Stimulated activated CD8-positive, alpha-beta memory T cell treated with anti-CD3 and anti-CD28 coated beads, Interleukin-7, amount 100 ng/mL, for 4 hours (primary cell): ENCODE data around the gene TYK2.
A peak's percentile ranks its signal among the peaks of the same experiment; 100 is the strongest.
"Not testable (repeated sequence)": the region's sequence is repeated elsewhere in the genome, so short reads cannot be mapped to it uniquely, and the experiment has no call there.

Source experiments
- DNase-seq, 2 donors: peaks; one replicate each; pipeline ENCODE4 v3.0.0-alpha.2; 2020; ENCODE audit warnings: low read depth in 2 of 2

TYK2 gene

GRCh38 chr19:10377140-10377640 lies 3.2 kb downstream of the TYK2 start:
- DNase-seq: not testable (repeated sequence)

- DNase-seq: no peak
Measured at GRCh38 chr19:10374931-10375330, 5.4 kb downstream of the TYK2 start.

- DNase-seq: no peak
Measured at GRCh38 chr19:10372690-10373089, 7.7 kb downstream of the TYK2 start.

GRCh38 chr19:10368101-10368803 lies 12.1 kb downstream of the TYK2 start:
- DNase-seq: no peak

GRCh38 chr19:10366950-10367512 lies 13.3 kb downstream of the TYK2 start:
- not testable (repeated sequence) for DNase-seq

GRCh38 chr19:10365518-10365917 lies 14.9 kb downstream of the TYK2 start:
- no peak for DNase-seq

GRCh38 chr19:10364644-10365043 lies 15.7 kb downstream of the TYK2 start:
- DNase-seq: no peak

DNA sequence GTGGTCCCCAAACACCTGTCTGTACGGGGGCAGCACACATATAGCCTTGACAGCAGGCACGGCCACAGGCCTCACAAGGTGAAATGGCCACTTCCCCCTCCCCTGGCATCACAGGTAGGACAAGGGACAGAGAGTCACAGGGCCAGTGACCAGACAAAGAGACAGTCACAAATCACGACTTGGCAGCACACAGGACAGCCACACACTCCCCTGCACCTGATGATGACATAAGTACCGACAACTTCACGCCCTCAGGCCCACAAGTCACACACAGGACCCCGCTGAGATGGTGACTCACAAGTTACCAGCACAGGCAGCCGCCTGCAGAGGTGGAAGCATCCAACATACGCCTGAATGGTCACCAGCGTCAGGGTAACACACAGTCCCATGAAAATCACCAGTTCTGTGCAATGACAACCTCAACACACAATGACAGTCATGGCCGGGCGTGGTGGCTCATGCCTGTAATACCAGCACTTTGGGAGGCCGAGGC lies 16.5 kb downstream of the TYK2 start:
- no peak for DNase-seq

DNA sequence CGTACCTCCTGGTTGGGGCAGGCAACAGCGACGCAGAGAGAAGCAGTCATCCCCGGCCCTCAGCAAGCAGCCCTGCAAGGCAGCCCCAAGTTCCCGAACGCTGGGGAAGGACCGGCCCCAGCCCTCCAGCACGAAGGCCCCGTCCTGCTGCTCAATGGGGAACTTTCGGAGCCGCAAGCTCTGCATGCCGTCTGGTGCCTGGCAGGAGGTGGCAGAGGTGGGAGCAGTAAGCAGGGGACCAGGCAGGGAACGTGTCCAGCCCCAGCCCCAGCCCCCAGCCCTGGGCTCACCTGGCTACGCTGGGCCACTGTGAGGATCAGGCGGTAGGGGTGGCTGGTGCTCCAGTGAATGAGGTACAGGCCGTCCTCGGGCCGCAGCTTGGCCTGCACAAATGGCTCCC lies 18.1 kb downstream of the TYK2 start:
- DNase-seq: no peak

- DNase-seq: no peak
Measured at GRCh38 chr19:10361569-10362011, 18.8 kb downstream of the TYK2 start.

GRCh38 chr19:10356431-10356830 lies 23.9 kb downstream of the TYK2 start:
- no peak for DNase-seq

- no peak for DNase-seq
Measured at GRCh38 chr19:10353793-10354391, 26.5 kb downstream of the TYK2 start.

- no peak for DNase-seq
Measured at GRCh38 chr19:10352764-10353671, 27.4 kb downstream of the TYK2 start.

DNA sequence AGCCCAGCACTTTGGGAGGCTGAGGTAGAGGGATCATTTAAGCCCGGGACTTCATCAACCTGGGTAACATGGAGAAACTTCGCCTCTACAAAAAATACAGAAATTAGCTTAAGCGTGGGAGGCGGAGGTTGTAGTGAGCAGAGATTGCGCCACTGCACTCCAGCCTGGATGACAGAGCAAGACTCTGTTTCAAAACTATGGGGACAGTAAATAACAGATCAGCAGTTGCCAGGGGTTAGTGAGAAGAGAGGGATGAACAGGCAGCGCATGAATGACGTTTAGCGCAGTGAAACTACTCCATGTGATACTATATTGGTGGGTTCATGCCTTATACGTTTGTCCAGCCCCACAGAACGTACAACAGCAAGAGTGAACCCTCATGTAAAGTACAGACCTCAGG lies 33.9 kb downstream of the TYK2 start:
- DNase-seq: no peak

- no peak for DNase-seq
Measured at GRCh38 chr19:10344780-10345179, 35.6 kb downstream of the TYK2 start.

GRCh38 chr19:10343495-10343894 lies 36.9 kb downstream of the TYK2 start:
- DNase-seq: no peak

DNA sequence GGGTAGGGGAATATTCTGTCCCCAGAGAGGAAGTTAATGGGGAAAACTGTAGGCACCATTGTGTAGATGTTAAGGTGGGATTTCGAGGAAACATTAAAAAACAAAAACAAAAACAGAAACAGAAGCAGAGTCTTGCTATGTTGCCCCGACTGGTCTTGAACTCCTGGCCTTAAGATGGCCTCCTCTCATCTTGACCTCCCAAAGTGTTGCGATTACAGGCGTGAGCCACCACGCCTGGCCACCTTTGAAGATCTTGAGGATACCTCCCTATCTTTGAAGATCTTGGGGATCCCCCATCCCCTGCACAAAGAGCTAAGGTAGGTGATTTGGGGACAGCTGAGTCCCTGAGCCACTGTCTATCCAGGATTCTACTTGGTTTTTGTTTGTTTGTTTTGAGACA lies 40.4 kb downstream of the TYK2 start:
- DNase-seq: no peak

GRCh38 chr19:10339380-10339960 lies 40.9 kb downstream of the TYK2 start, which contains the start of gene ICAM3:
TSS of gene ICAM3 (minus strand) at chr19:10339624. CDS start at chr19:10339614, 10 bp downstream.
- peak; percentile 39 to 57 for DNase-seq

GRCh38 chr19:10338940-10339339 lies 41.4 kb downstream of the TYK2 start:
- no peak for DNase-seq

- DNase-seq: not testable (repeated sequence)
Measured at GRCh38 chr19:10336725-10337124, 43.6 kb downstream of the TYK2 start.

DNA sequence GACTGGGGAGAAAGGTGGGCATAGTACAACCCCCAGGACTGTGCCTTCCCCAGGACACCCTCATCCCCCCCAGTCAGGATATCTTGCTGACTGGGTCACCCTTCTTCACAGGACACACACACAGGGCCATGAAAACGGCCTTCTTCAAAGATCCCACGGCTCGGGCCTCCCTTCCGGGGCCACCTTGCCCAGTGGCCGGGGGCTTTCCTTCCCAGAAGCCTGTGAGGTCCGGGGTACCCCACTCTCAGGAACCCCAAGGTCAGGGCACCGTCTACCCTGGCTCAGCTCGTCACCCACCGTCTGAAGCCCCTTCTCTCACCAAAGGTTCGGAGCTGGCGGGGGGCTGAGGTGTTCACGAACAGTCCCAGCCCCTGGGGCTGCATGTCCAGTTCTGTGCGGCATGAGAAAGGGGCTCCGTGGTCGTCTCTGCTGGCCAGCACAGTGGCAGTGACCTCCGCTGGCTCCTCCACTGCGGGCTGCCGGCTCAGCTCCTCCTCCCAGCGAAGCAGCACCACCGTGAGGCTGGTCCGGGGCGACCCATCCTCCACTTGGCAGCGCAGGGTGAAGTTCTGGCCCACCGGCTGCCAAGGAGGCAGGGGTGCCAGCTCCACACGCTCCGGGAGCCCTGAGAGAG lies 44.9 kb downstream of the TYK2 start:
- no peak for DNase-seq
